OCI-M2 (cell line): ENCODE results near the gene SELENOM.
A peak's percentile ranks its signal among the peaks of the same experiment; 100 is the strongest.

Experiments used
- DNase-seq: peaks from one replicate; lab custom pipeline; 2025; ENCODE audit not compliant: unreplicated experiment; lab: John Stamatoyannopoulos, UW

Gene SELENOM

DNA sequence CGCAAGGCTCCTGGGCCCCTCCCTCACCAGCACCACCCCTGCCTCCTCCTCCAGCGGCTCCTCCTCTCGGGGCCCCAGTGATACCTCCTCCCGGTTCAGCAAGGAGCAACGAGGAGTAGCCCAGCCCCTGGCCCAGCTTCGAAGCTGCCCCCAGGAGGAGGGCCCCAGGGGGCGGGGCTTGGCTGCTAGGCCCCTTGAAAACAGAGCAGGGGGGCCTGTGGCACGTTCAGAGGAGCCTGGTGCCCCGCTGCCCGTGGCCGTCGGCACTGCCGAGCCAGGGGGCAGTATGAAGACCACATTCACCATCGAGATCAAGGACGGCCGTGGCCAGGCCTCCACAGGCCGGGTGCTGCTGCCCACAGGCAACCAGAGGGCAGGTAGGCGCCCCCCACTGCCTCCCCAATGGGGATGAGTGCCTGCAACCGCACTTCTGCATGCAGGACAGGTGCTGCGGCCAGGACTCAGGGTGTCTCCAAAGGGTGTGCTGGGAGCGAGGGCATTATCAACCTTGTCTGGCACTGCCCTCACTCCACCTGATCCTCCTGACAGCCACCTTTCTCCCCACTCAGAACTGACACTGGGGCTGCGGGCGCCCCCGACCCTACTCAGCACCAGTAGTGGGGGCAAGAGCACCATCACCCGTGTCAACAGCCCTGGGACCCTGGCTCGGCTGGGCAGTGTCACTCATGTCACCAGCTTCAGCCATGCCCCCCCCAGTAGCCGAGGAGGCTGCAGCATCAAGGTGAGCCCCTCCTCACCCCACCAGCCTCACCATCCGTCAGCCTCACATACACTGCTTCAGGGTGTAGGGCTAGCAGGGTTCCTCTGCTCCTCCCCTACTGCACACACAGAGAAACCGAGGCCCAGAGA, 16.0 kb downstream of the SELENOM start:
- DNase-seq: no peak

DNA sequence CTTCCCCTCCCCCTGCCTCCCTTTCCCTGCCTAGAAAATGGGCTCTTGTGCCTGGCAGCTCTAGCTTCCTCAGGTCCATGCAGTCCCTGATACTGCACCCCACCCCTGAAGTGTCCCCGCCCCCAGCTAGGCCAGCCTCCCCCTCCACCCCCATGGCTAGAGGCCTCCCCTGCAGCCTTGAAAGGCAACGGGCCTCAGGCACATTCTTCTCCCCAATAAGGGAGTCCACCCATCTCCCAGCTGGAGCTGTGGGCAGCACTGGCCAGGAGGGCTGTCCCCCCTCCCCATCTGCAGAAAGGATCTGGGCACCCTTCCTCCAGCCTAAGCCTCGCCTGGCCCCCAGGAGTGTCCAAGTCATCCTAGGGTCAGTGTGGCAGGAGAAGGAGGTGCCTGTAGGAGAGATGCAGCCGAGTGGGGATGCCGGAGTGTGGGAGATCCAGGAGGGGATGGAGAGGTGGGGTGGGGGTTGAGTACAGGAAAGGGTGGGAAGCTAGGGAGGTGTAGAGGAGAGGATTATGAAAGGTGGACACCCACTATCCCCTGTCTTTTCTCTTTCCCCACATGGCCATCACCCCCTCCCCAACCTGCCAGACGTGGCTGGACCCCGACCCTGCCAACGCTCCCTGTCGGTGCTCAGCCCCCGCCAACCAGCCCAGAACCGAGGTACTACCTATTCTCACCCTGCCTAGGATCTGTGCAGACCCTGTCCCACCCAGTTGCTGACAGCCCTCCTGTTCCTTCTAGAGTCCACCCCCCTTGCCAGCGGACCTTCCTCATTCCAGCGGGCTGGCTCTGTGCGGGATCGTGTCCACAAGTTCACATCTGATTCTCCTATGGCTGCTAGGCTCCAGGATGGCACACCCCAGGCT, 16.9 kb downstream of the SELENOM start:
- no peak for DNase-seq

DNA sequence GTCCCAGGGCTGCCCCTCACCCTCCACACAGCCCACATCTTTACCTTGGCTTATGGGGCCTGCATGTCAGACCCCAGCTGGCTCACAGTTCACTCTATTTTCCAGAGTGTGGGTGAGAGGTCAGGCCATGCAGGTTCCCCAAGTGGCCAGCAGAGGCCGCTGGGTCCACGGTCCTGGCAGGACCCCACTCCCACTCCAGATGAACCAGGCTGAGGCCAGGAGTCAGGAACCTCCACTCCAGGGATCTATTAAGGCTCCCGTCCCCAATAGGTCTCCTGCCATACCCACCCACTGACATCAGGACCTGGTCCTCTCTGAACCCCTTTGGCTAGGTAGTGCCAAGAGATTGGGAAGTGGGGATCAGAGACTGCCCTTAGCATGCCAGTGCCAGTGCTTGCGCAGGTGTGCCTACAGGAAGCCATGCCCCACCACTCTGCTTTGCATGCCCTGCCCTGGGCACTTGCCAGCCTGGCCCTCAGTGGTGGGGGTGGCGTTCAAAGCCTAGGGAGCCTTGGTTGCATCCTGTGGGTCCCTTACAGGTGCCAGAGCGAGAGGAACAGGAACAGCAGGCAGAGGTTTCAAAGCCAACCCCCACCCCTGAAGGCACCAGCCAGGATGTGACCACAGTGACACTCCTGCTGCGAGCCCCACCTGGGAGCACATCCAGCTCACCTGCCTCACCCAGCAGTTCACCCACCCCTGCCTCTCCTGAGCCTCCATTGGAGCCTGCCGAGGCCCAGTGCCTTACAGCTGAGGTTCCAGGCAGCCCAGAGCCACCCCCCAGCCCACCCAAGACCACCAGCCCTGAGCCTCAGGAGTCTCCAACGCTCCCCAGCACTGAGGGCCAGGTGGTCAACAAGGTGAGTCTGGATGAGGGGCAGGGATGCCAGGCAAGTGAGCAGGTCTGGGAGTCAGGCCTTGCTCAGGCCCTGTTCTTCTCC, 17.9 kb downstream of the SELENOM start:
- no peak for DNase-seq

DNA sequence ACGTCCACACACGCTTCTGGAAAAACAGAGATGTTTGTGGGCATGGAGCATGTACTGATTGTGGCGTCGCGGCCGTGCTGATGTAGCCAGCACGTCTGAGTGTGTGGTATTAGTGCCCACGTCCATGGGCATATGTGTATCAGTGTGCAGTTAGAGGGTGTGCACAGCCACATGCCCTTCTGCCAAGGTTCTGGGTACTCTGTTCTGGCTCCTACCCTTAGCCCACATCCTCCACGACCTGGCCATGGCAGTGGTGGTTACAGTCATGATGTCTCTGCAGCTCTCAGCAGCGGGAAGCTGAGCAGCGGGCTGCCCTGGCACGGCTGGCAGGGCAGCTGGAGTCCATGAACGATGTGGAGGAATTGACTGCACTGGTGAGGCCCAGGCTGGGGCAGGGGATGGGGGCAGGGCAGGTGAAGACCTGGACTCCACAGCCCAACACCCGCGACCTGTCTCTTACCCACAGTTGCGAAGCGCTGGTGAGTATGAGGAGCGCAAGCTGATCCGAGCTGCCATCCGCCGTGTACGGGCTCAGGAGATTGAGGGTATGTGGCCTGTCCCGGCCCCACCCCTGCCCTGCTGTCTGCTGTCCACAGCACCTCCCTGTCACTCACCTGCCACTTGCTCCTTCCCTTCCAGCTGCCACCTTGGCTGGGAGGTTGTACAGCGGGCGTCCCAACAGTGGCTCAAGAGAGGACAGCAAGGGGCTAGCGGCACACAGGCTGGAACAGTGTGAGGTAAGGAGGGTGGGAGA, 19.0 kb downstream of the SELENOM start:
- no peak for DNase-seq

DNA sequence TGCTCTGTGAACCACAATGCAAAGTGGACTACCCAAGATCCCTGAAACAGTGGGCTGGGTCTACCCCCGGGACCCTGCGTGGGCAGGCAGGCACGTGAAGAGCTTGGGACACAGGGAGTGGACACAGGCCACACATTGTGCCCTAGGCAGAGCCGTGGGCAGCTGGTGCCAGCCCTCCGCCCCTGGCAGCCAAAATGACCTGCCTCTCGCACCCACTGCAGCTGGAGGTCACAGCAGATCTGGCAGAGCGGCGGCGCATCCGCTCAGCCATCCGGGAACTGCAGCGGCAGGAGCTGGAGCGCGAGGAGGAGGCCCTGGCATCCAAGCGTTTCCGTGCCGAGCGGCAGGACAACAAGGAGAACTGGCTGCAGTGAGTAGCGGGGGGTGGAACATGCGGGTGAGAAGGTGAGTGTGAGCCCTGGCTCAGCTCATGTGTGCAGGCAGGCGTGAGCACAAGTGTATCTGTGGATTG, 19.6 kb downstream of the SELENOM start:
- DNase-seq: no peak

DNA sequence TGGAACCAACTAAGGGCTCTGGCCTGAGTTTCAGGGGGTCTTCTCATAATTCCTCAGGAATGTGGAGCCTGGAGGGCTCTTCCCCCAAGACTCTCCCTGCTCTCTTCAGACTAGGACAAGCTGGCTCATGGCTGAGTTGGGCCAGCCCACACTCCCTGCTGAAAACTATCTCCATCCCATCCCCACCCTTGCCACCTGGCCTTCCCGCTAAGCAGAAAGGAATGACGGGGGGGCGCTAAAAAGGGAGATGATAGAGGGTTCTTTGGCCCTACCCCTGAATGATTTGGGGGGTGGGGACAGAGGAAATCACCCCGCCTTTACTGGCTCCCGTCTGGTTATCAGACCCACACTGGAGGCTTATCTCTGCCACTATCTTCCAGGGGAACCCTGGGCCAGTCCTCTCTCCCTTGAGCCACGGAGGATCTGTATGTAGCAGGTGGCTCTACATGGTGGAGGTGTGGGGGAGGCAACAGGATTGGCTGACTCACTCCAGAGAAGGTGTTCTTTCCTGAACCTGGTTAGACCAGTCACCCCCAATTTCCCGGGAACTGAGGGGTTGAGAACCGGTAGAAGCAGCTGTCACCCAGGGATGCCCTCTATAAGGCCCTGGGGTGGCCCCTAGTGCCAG, 20.6 kb downstream of the SELENOM start:
- no peak for DNase-seq

DNA sequence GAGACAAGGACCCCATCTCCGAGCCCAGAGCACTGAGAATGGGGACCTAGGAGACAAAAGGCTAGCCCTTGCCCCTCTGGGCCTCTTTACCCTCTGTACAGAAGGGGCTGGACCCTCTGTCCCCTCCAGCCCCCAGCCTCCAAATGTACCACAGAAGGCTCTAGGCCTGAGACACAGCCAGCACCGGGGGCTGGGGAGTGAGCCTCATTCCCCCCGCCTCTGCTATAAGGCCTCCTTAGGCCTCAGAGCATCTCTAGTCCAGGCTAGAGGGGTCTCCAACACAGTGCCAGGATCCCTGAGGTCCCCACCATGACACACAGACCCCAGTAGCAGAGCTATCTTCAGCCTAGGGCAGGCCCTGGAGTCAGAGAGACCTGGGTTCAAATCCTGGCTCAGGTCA, 21.4 kb downstream of the SELENOM start:
- no peak for DNase-seq

DNA sequence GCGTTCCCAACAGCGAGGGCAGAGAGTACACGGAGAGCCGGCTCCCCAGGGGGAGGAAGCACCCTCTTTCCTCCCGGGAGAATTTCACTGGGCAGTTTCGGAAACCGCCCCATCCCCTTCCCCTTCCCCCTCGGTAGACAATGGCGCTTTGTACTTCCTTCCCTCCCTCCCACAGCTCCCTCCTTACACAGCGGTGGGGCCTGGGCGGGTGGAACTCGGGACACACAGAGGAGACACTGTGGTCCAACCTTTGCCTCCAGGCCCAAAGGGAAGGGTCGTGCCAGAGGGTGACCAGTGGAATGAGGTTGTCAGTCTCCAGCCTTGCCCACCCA, 21.9 kb downstream of the SELENOM start:
- no peak for DNase-seq

DNA sequence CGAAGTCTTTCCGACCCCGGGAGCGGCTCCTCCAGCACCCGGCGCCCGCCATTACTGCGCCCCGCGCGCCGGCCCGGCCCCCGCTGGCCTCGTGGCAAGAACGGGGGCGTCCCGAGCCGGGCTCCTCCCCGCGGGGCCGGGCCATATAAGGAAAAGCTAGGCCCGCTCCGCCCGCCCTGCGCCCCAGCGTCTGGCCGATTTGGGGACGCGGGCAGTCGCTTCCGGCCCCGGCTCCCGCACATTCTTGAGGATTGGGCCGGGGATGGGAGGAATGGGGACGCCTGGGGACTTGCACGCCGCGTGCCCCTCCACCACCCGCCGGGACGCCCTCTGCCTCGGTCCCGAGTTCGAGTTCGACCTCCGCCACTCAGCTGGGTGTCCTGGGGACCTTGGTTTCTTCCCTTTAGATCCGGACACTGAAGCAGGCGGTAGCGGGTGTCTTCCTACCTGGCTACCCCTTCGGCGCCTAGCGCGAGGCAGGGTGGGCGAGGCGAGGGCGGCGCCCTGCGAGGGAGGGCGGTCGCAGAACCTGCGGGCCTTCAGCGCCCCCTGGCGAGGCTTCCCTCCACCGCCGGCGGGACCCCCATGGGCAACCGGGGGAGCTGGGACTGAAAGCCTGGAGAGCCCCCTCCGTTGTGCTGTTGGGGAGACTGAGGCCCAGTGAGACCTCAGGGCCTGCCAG, 22.4 kb downstream of the SELENOM start:
- DNase-seq: no peak

DNA sequence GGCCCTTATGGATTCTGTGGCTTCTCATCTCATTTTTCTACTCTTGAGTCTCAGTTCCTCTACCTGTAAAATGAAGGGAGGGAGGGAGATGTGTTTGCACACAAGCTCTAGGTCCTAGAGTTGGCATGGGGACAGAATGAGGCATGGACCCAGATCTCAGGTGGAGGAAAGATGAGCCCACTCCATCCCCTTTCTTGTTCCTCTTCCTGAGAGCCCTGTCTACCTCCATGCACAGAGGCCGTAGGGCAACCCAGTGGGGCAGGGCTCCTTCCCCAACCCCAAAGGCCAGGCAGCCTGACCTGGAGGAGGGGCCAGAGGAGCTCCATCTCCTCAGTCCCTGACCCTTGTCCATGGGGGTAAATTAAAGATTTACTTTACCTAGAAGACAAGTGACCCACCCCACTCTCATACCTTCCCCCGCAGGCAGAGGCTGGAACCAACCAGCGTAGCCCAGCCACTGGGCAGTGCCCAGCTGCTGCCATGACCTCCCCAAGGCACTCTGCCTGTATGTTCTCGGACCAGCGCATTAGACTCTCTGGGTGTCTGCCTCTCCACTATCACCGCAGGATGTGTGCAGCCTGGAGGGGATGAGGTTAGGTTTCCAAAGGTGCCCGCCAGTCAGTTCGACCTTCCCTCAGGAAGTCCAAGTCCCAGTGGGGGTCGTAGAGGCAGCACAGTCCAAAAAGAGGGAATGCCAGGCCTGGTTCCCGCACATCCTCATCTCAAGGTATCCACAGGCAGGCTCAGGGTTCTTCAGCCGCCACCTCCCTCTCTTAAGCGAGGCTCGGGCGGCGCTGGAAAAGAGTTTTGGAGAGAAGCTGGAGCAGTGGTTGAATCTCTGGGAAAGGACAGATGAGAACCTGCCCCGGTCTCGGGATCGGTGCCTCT, 23.2 kb downstream of the SELENOM start:
- DNase-seq: no peak

DNA sequence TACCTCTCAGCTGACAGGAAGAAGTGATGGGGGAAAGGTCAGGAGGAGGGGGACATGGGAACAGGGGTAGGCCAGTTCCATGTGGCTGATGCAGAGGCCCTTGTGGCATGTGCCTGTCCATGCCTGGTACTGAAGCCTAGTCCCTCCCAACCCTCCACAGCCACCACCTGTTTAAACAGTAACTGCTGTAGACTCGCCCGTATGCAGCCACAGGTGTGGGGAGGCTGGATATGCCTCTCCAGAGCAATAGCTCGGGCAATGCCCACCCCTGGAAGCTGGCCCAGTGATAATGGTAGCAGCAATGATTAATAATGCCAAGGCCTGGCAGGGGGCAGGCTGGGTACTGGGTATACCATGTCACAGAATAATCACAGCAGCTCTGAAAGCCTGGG, 24.0 kb downstream of the SELENOM start:
- no peak for DNase-seq

DNA sequence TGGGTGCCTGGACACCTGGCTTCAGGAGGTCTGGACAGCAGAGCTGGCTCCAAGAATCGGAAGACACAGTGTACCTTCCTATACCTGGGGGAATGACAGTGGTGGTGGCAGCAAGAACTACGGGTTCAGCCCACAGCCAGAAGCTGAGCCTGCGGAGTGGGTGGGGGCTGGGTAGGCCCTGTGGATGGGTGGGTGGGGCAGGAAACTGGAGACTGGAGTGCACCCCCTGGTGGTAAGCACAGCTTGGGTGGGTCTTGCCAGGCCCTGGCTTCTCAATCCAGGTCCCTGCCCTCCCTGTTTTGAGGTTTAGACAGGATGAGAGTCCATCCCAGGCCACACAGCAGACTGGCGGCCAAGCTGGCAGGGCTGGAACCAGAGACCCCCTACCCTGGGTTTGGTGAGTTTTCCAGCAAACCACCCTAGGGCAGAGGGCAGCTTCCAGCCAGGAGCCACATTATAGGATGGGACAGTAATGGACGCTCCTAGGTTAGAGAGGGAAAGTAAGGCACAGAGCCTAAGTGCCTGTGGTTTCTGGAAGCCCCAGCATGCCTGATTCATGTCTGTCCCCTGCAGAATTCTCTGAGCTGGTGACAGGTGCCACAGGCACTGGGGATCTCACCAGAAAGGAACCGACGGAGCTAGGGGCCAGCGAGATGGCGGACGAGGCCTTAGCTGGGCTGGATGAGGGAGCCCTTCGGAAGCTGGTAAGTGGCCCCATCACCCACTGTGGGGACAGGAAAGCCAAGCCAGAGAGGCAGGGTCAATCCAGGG, 24.6 kb downstream of the SELENOM start:
- no peak for DNase-seq

DNA sequence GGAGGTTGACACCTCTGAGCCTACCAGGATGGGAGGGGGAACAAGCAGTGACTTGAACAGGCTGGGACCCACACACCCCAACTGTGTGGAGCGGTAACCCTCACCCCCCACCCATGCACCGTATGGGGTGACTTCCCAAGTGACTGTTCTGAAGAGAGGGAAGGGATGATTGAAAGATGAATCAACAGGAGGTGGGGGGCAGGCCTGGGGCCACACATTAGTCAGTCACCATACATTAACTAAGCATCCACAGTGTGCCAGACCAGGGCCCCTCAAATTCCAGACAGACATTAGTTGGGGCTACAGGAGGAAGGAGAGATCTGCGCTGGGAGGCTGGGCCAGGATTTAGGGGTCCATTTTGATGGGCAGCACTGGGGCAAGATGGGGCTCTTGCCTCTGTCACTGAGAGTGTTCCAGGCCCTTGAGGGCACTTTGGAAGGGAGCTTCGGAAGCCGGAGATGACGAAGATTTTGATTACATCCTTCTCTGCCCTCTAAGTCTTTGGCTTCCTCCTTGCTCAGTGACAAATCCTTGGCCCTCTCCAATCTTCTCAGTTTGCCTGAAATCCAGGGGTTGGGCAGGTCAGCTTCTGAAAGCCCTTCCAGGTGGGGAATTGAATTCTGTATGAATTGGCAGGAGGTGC, 25.3 kb downstream of the SELENOM start:
- DNase-seq: no peak

DNA sequence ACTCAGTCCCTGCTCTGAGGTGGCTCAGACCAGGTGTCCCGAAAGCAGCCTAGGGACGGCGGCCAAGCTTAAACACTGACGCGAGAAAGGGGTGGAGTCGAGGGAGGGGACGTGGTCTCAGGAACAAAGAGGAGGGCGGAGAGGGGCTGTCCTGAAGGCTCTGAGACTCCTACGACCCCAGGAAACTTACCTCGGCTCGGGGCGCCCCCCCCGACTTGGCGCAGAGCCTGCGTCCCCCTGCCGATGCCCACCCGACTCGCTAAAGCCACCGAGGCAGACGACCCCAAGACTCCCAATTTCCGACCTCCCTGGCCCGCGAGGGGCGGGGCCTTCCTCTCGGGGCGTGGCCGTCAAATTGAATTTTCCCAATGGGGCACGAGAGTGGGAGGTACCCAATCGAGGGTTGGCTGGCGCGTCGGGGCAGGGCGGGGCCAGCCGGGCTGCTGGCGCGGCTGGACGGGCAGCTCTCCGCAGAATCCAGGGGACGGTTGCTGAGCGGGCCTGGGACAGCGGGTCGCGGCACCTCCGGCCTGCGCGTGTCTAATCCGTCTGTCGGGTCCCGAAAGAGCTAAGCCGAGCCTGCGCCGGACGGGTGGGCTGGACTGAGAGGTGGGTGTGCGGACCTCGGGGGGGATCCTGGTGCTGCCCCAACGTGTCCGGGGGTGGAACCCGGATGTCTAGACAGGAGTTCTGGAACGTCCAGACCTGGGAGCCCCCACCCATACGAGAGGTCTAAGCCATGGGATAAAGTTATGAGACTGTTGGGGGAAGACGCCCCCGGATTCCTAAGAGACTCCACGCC, 26.3 kb downstream of the SELENOM start, which contains the start of gene SMTN:
Gene SMTN, plus strand, starts transcription at position 471 of the 802 bp plus-strand sequence. CDS start 1,941 bp downstream, outside the sequence.
- DNase-seq: peak; percentile 45

DNA sequence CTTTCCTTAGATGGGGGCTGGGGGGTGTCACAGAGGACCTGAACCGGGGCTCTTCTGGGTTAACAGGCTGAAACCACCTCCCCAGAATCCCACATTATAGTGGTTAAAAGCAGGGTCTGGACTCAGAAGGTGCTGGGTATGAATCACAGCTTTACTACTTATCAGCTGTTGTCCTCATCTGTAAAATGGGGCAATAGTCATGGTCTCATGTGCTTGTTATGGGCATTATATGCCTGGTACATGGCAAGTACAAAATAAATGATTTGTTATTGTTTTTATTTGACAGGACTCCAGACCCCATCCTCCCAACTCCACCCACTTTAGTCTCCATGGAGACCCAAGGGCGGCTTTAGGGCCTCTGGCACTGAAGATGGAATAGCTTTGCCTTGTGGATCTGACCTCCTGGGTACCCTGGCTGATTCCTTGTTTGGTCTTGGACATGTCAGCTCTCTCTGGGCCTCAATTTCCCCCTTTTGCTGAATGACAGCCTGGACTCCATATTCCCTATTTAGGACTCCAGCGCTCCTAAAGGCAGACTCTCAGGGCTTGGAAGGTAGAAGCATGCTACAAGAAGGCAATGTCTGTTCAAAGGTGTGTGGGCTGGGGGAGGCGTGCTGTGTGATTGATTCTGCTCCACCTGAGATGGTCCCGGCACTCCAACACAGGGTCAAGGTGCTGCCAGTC, 27.1 kb downstream of the SELENOM start:
- DNase-seq: no peak
